Keratinocyte (primary cell): Measurements from ENCODE around the gene NKD1. TPM values are rescaled to one million over a fixed set of nuclear protein-coding genes. Genes with fewer than 3 reads are reported as not detected.

Source experiments
- DNase-seq: peaks from one replicate; pipeline ENCODE4 v3.0.0-alpha.2; 2011; ENCODE audit warnings: low read depth, missing footprints, low spot score
- FAIRE-seq: peaks from 2 replicates; lab custom pipeline; 2011; peaks lifted over from hg19 to GRCh38; lab: Jason Lieb, UNC
- H2AFZ ChIP-seq: 2 replicates; pipeline ENCODE4 v1.6.0; 2012; ENCODE audit warnings: low read length, control low read depth, inconsistent platforms; ENCODE audit not compliant: control insufficient read depth
- H3K27ac ChIP-seq: 2 replicates; pipeline ENCODE4 v1.5.1; 2011; ENCODE audit warnings: low read length; ENCODE audit not compliant: control insufficient read depth, insufficient read depth
- H3K27me3 ChIP-seq: 3 replicates; pipeline ENCODE4 v1.6.0; 2011; ENCODE audit warnings: low read length; ENCODE audit not compliant: control insufficient read depth, insufficient read depth; ENCODE audit errors: extremely low read depth
- H3K36me3 ChIP-seq, 2 experiments: 2 replicates in 1 of 2; 3 replicates in 1 of 2; pipeline ENCODE4 v1.5.1; 2011; ENCODE audit warnings: low read length in 2 of 2, mild to moderate bottlenecking in 1 of 2; ENCODE audit not compliant: control insufficient read depth in 2 of 2, insufficient read depth in 2 of 2; ENCODE audit errors: extremely low read depth in 1 of 2
- H3K4me1 ChIP-seq: 3 replicates; pipeline ENCODE4 v1.5.1; 2011; ENCODE audit warnings: low read length; ENCODE audit not compliant: control insufficient read depth, insufficient read depth; ENCODE audit errors: extremely low read depth
- H3K4me2 ChIP-seq: 3 replicates; pipeline ENCODE4 v1.6.0; 2011; ENCODE audit warnings: low read depth, low read length; ENCODE audit not compliant: control insufficient read depth, insufficient read depth; ENCODE audit errors: extremely low read depth
- H3K4me3 ChIP-seq, 3 experiments: fragments of 200-600 bp in 1 of 3; sonication (generic) in 1 of 3; 2 replicates in 2 of 3; 3 replicates in 1 of 3; pipeline ENCODE4 v1.5.1; 2011 to 2016; ENCODE audit warnings: low read length in 3 of 3, mild to moderate bottlenecking in 3 of 3, control low read depth in 2 of 3, inconsistent platforms in 1 of 3, low read depth in 1 of 3, mixed read lengths in 1 of 3, mixed run types in 1 of 3, moderate library complexity in 1 of 3; ENCODE audit not compliant: control insufficient read depth in 2 of 3, insufficient read depth in 2 of 3; ENCODE audit errors: extremely low read depth in 1 of 3
- H3K79me2 ChIP-seq: 2 replicates; pipeline ENCODE4 v1.6.0; 2012; ENCODE audit warnings: low read length; ENCODE audit not compliant: control insufficient read depth, insufficient read depth
- H3K9ac ChIP-seq: 3 replicates; pipeline ENCODE4 v1.6.0; 2011; ENCODE audit warnings: low read length; ENCODE audit not compliant: control insufficient read depth, insufficient read depth; ENCODE audit errors: extremely low read depth
- H3K9me1 ChIP-seq: 3 replicates; pipeline ENCODE4 v1.6.0; 2011; ENCODE audit warnings: low read length; ENCODE audit not compliant: control insufficient read depth, insufficient read depth; ENCODE audit errors: extremely low read depth
- H3K9me3 ChIP-seq: 2 replicates; pipeline ENCODE4 v1.5.1; 2012; ENCODE audit warnings: low read depth, low read length; ENCODE audit not compliant: control insufficient read depth
- H4K20me1 ChIP-seq: 3 replicates; pipeline ENCODE4 v1.6.0; 2011; ENCODE audit warnings: low read length; ENCODE audit not compliant: control insufficient read depth, insufficient read depth; ENCODE audit errors: extremely low read depth
- EZH2 ChIP-seq: IDR thresholded peaks from one replicate; pipeline ENCODE4 v1.6.1; 2012; ENCODE audit warnings: inconsistent platforms, mild to moderate bottlenecking, low read length, moderate library complexity
- dilution Hi-C: fragments of 300-500 bp; cut with MboI; formaldehyde crosslinking; loops from one replicate; pipeline ENCODE4 v1.7.0; 2020; ENCODE audit warnings: low sequenced_read_pairs; ENCODE audit not compliant: extremely low pct_ligation_motif_present
- polyA plus RNA-seq, 5 experiments: library from polyadenylated mRNA; depleted of rRNA in 3 of 5; stranded (reverse) in 3 of 5; stranded (forward) in 1 of 5; unstranded in 1 of 5; fragments of >200 nt; gene quantifications; 1 replicate in 1 of 5; 2 replicates in 3 of 5; 3 replicates in 1 of 5; pipeline versions ENCODE4 v1.2.1 to v1.2.3, GENCODE V29; 2011 to 2012; ENCODE audit warnings: missing spikeins in 2 of 5, low read depth in 1 of 5, low replicate concordance in 1 of 5
- TF ChIP-seq, protein P1 (sequence below), 3 experiments: IDR thresholded peaks in 1 of 3; conservative IDR thresholded peaks in 1 of 3; optimal IDR thresholded peaks in 1 of 3; 2 replicates in 2 of 3; 3 replicates in 1 of 3; pipeline versions ENCODE3 to v1.5.1; 2011; ENCODE audit warnings: low read length in 3 of 3, mild to moderate bottlenecking in 3 of 3, moderate library complexity in 2 of 3, control low read depth in 1 of 3, inconsistent platforms in 1 of 3; ENCODE audit not compliant: insufficient read depth in 2 of 3; ENCODE audit errors: extremely low read depth in 1 of 3

The NKD1 gene
- polyA plus RNA-seq, 1 donor (not counting 4 experiments of a cell fraction or from before 2014, with no cell fraction given), result 0.62 TPM

DNA sequence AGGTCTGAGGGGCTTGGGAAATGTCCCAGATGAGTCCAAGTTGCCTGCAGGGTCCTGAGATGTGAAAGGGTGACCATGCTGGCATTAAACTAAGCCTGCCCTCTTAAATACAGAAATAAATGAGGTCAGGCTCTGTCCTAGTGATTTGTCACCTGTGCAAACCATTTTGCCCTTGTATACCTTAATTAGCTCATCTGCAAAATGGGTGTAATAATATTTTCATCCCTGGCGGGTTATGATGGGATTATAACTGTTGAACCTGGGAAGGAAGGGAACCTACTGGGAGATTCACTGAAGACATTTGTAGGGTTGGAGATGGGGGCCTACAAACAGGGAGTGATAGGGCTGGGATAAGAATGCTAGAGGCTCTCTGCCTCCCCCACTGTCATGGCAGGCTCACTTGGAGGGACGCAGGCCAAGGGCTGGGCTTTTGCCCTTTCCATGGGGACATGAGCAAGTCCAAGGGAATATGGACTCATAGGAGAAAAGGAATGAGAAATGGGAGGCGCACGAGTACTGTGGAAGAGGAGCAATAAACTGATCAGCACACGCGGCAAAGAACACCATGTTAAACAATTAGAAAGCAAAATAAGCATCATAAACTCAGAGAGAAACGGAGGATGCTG, 4.4 kb downstream of the NKD1 start:
- Histone ChIP-seq H3K27me3 (peaks cover 9% of the 10 kb centered on the region), H3K36me3 (no peaks in the 10 kb centered on the region), H3K4me3 (no peak overlapping the region), H3K79me2 (no peaks in the 10 kb centered on the region), H3K27ac (no peak overlapping the region), H3K4me1 (peaks cover 5% of the 10 kb centered on the region), H3K9me3 (no peaks in the 10 kb centered on the region), H2AFZ (no peak overlapping the region), H3K4me2 (no peak overlapping the region), H4K20me1 (no peaks in the 10 kb centered on the region), H3K9me1 (no peaks in the 10 kb centered on the region), H3K9ac (no peak overlapping the region)
- DNase-seq (no peak), FAIRE-seq (no peak)
- dilution Hi-C loops, result no loop called here
- no peak for TF ChIP-seq EZH2
- TF ChIP-seq, protein P1, sequence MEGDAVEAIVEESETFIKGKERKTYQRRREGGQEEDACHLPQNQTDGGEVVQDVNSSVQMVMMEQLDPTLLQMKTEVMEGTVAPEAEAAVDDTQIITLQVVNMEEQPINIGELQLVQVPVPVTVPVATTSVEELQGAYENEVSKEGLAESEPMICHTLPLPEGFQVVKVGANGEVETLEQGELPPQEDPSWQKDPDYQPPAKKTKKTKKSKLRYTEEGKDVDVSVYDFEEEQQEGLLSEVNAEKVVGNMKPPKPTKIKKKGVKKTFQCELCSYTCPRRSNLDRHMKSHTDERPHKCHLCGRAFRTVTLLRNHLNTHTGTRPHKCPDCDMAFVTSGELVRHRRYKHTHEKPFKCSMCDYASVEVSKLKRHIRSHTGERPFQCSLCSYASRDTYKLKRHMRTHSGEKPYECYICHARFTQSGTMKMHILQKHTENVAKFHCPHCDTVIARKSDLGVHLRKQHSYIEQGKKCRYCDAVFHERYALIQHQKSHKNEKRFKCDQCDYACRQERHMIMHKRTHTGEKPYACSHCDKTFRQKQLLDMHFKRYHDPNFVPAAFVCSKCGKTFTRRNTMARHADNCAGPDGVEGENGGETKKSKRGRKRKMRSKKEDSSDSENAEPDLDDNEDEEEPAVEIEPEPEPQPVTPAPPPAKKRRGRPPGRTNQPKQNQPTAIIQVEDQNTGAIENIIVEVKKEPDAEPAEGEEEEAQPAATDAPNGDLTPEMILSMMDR (optimal IDR thresholded peaks at IDR 0.05 in 1 of 3, IDR thresholded peaks at IDR 0.05 in 1 of 3, conservative IDR thresholded peaks at IDR 0.05 in 1 of 3; ENCODE audit: extremely low read depth in 1 of 3, insufficient read depth in 2 of 3, low read length in 3 of 3), result no peak

DNA sequence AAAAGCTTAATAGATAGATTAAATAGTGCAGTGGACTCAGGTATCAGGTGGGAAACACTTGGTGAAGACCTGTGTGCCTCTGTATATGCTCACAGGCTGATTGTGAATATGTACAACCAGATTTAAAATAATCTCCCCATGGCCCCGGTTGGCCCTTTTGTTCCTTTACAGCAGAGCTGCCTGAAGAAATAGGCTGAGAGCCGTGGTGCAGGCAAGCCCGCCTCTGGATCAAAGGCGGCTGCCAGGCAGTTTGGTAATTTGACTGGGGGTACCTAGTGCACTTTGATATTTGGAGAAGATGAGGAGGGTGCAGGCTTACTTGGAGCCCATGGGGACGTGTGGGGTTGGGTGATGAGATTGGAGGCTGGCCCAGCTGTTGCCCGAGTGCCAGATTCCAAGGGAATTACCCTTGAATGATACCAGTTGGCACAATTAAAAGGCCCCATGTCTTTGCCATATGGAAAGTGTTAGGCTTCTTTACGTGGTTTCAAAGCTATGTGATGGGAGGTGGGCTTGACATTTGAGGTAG, 5.0 kb downstream of the NKD1 start:
- Histone ChIP-seq H3K9ac (no peak overlapping the region), H2AFZ (no peak overlapping the region), H3K9me3 (no peaks in the 10 kb centered on the region), H3K27me3 (peaks cover 9% of the 10 kb centered on the region), H3K79me2 (no peaks in the 10 kb centered on the region), H3K9me1 (no peaks in the 10 kb centered on the region), H3K36me3 (no peaks in the 10 kb centered on the region), H3K27ac (no peak overlapping the region), H4K20me1 (no peaks in the 10 kb centered on the region), H3K4me1 (peaks cover 5% of the 10 kb centered on the region), H3K4me2 (no peak overlapping the region), H3K4me3 (no peak overlapping the region)
- FAIRE-seq (no peak), DNase-seq (no peak)
- no peak for TF ChIP-seq EZH2
- TF ChIP-seq, protein P1 (optimal IDR thresholded peaks at IDR 0.05 in 1 of 3, IDR thresholded peaks at IDR 0.05 in 1 of 3, conservative IDR thresholded peaks at IDR 0.05 in 1 of 3; ENCODE audit: extremely low read depth in 1 of 3, insufficient read depth in 2 of 3, low read length in 3 of 3), result no peak
- dilution Hi-C loops, result no loop called here
